GM12872 (cell line): Measurements from ENCODE around the gene HNRNPAB.

Experiments
- TF ChIP-seq, protein P1 (sequence below): IDR thresholded peaks from 3 replicates; pipeline ENCODE4 v1.5.1; 2011; ENCODE audit warnings: low read depth, mild to moderate bottlenecking, low read length, moderate library complexity; ENCODE audit not compliant: insufficient read depth

The HNRNPAB gene

GRCh38 chr5:178189433-178189832 is 14.9 kb upstream of the HNRNPAB start:
- TF ChIP-seq, protein P1, sequence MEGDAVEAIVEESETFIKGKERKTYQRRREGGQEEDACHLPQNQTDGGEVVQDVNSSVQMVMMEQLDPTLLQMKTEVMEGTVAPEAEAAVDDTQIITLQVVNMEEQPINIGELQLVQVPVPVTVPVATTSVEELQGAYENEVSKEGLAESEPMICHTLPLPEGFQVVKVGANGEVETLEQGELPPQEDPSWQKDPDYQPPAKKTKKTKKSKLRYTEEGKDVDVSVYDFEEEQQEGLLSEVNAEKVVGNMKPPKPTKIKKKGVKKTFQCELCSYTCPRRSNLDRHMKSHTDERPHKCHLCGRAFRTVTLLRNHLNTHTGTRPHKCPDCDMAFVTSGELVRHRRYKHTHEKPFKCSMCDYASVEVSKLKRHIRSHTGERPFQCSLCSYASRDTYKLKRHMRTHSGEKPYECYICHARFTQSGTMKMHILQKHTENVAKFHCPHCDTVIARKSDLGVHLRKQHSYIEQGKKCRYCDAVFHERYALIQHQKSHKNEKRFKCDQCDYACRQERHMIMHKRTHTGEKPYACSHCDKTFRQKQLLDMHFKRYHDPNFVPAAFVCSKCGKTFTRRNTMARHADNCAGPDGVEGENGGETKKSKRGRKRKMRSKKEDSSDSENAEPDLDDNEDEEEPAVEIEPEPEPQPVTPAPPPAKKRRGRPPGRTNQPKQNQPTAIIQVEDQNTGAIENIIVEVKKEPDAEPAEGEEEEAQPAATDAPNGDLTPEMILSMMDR = no peak

DNA sequence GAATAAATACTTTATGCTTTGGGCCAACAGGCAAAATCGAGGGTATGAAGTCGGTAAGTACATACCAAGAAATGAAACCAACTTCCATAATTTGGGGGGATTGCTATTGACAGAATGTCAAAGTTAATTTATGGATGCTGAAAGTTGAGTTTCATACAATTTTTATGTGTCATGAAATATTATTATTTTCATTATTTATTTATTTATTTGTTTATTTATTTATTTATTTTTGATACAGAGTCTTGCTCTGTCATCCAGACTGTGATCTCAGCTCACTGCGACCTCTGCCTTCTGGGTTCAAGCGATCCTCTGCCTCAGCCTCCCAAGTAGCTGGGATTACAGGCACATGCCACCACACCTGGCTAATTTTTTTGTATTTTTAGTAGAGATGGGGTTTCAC is 12.7 kb upstream of the HNRNPAB start:
- TF ChIP-seq, protein P1 = no peak

- TF ChIP-seq, protein P1 = no peak
Observed at GRCh38 chr5:178192244-178192643, 12.1 kb upstream of the HNRNPAB start.

GRCh38 chr5:178192787-178193186 is 11.5 kb upstream of the HNRNPAB start:
- TF ChIP-seq, protein P1 = no peak

- TF ChIP-seq, protein P1 = no peak
Observed at GRCh38 chr5:178193251-178193809, 11.0 kb upstream of the HNRNPAB start.

DNA sequence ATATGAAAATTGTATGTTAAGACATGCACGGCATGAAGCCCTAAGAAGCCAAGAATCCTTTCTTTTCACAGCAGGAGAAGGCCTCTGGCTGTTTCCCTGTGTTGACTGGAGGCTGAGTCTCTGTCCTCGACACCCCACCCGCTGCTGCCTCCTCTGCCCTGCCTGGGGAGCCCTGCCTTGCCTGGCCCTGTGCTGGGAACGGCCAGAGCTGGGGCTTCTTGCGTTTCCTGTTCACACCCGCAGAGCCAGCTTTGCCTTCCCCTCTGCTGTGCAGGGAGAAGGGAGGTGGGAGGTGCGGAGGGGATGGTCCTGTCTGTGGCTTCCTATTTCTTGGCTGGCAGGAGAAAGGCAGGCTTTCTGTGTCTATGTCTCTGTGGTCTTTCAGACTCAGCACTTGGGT is 10.3 kb upstream of the HNRNPAB start:
- TF ChIP-seq, protein P1 = no peak

DNA sequence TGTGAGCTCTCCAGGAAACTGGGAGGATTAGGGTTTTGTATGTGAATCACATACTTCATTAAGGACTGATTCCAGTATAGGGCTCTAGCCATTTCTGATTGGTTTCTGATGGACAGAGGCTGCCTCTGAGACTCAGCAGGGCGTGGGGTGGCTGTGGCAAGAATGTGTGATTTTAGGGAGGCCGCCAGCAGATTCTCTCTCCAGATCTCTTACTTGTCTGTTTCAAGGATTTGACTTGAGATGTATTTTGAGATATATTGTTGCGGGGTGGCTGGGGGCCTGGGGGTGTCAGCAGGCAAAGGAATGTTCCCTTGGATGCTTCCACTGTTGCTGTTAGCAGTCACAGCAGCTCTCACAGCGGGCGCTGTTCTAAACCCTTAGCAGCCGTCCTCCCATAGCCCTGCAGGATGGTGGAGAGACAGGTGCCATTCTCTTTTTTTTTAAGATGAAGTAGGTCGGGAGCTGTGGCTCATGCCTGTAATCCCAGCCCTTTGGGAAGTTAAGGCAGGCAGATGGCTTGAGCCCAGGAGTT is 8.0 kb upstream of the HNRNPAB start:
- TF ChIP-seq, protein P1 = no peak

DNA sequence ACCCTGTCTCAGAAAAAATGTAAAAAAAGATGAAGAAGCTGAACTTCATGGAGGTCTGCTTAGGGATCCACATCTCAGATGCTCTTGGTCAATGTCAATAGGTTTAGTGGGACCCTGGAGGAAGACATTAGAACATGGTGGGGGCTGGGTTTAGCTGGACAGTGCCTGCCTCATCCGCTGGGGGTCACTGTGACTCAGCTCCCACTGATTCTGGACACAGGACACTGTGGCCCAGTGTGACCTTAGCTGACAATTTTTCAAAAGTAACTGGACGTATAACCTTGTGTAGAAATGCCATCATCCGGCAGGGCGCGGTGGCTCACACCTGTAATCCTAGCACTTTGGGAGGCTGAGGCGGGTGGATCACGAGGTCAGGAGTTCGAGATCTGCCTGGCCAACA is 7.3 kb upstream of the HNRNPAB start:
- TF ChIP-seq, protein P1 = peak; percentile 67
